GM12878 (cell line): ENCODE measurements around the gene CYBB. TPM values are rescaled to one million over a fixed set of nuclear protein-coding genes. Genes with fewer than 3 reads are reported as not detected.

Source experiments
- ATAC-seq: fragments of 200-7000 bp; cut with Tn5 transposase; 3 replicates; pipeline ENCODE4 v1.9.1; 2020; ENCODE audit warnings: mild to moderate bottlenecking, moderate library complexity
- BruUV-seq: library from RNA; stranded (reverse); fragments of 400-500 nt; replicated peaks from 2 replicates; lab custom pipeline; 2021; lab: Mats Ljungman, UMichigan
- CTCF ChIA-PET: fragments of 300-600 bp; sonication (Branson Sonifier 250); formaldehyde crosslinking; extraction: SDS; loops from one replicate; lab custom pipeline; 2021; ENCODE audit warnings: inconsistent platforms; lab: Yijun Ruan, JAX
- POLR2A ChIA-PET: fragments of 350-600 bp; formaldehyde crosslinking; extraction: SDS; loops from one replicate; lab custom pipeline; 2021; ENCODE audit warnings: inconsistent platforms; lab: Charles Lee
- RAD21 ChIA-PET: fragments of 300-600 bp; sonication (Branson Sonifier 250); formaldehyde crosslinking; loops from one replicate; lab custom pipeline; 2023; ENCODE audit warnings: antibody characterized with exemption; ENCODE audit not compliant: unreplicated experiment; lab: Charles Lee
- SMC1A ChIA-PET: fragments of 300-600 bp; sonication (Branson Sonifier 250); formaldehyde crosslinking; loops from one replicate; lab custom pipeline; 2023; ENCODE audit not compliant: unreplicated experiment, uncharacterized antibody; lab: Charles Lee
- DNase-seq: peaks from one replicate; pipeline ENCODE4 v3.0.0-alpha.2; 2011; ENCODE audit warnings: low read depth, low spot score
- FAIRE-seq: peaks from 3 replicates; lab custom pipeline; 2011; peaks lifted over from hg19 to GRCh38; lab: Jason Lieb, UNC
- H2AFZ ChIP-seq: 2 replicates; pipeline ENCODE4 v1.6.0; 2011; ENCODE audit warnings: low read depth, low read length, control low read depth; ENCODE audit not compliant: control insufficient read depth
- H3K27ac ChIP-seq: 2 replicates; pipeline ENCODE4 v1.5.1; 2011; ENCODE audit warnings: control low read depth; ENCODE audit not compliant: control insufficient read depth, insufficient read depth
- H3K27me3 ChIP-seq, 2 experiments: replicated peaks in 1 of 2; 2 replicates each; pipeline versions ENCODE4 v1.6.0 to v1.6.1; 2011; ENCODE audit warnings: low read length in 1 of 2; ENCODE audit not compliant: control insufficient read depth in 2 of 2, insufficient read depth in 2 of 2
- H3K36me3 ChIP-seq, 2 experiments: 2 replicates each; pipeline ENCODE4 v1.5.1; 2011; ENCODE audit warnings: low read length in 1 of 2; ENCODE audit not compliant: control insufficient read depth in 2 of 2, insufficient read depth in 2 of 2
- H3K4me1 ChIP-seq: 2 replicates; pipeline ENCODE4 v1.6.1; 2011; ENCODE audit warnings: mild to moderate bottlenecking, low read length, moderate library complexity, mixed read lengths; ENCODE audit not compliant: control insufficient read depth, insufficient read depth
- H3K4me2 ChIP-seq: 2 replicates; pipeline ENCODE4 v1.6.0; 2011; ENCODE audit warnings: control low read depth; ENCODE audit not compliant: control insufficient read depth, insufficient read depth
- H3K4me3 ChIP-seq: fragments of 200-600 bp; sonication (generic); 2 replicates; pipeline ENCODE4 v1.5.1; 2016
- H3K79me2 ChIP-seq: 2 replicates; pipeline ENCODE4 v1.6.0; 2011; ENCODE audit warnings: low read length; ENCODE audit not compliant: control insufficient read depth, insufficient read depth
- H3K9ac ChIP-seq: 2 replicates; pipeline ENCODE4 v1.8.0; 2011; ENCODE audit warnings: low read length, control low read depth, mixed read lengths; ENCODE audit not compliant: control insufficient read depth, insufficient read depth
- H3K9me3 ChIP-seq: replicated peaks from 3 replicates; pipeline ENCODE4 v1.5.1; 2011; ENCODE audit warnings: mild to moderate bottlenecking, low read length; ENCODE audit not compliant: control insufficient read depth, insufficient read depth
- H4K20me1 ChIP-seq: 2 replicates; pipeline ENCODE4 v1.6.0; 2011; ENCODE audit not compliant: control insufficient read depth, insufficient read depth
- BCLAF1 ChIP-seq: fragments of 450-650 bp; IDR thresholded peaks from 2 replicates; pipeline ENCODE4 v1.6.1; 2017; ENCODE audit warnings: antibody characterized with exemption, mild to moderate bottlenecking, moderate library complexity
- CBX3 ChIP-seq: fragments of 200-600 bp; sonication (generic); IDR thresholded peaks from 2 replicates; pipeline ENCODE4 v1.6.1; 2016; ENCODE audit warnings: low read depth, borderline replicate concordance
- EED ChIP-seq: sonication (generic); IDR thresholded peaks from 2 replicates; pipeline ENCODE4 v1.6.1; 2016; ENCODE audit warnings: antibody characterized with exemption, low read depth
- EGR1 ChIP-seq, 2 experiments: IDR thresholded peaks; 1 replicate in 1 of 2; 2 replicates in 1 of 2; pipeline ENCODE4 v1.6.1; 2011 to 2012; ENCODE audit warnings: low read depth in 2 of 2, low read length in 2 of 2, borderline replicate concordance in 1 of 2, mild to moderate bottlenecking in 1 of 2, moderate library complexity in 1 of 2
- ETV6 ChIP-seq, 2 experiments: fragments of 450-650 bp in 1 of 2; IDR thresholded peaks in 1 of 2; conservative IDR thresholded peaks in 1 of 2; 2 replicates each; pipeline ENCODE4 v1.6.1; 2014; ENCODE audit warnings: antibody characterized with exemption in 1 of 2, borderline replicate concordance in 1 of 2, low read depth in 1 of 2, mild to moderate bottlenecking in 1 of 2, moderate library complexity in 1 of 2
- MYB ChIP-seq: fragments of 150-350 bp; IDR thresholded peaks from 2 replicates; pipeline ENCODE4 v1.6.1; 2014; ENCODE audit warnings: mild to moderate bottlenecking, low read depth, low read length, borderline replicate concordance
- RBBP5 ChIP-seq: fragments of 200-600 bp; sonication (generic); conservative IDR thresholded peaks from 2 replicates; pipeline ENCODE4 v1.6.1; 2016
- RCOR1 ChIP-seq: conservative IDR thresholded peaks from 2 replicates; pipeline ENCODE4 v1.6.1; 2012; ENCODE audit warnings: low read depth, low read length, improper control_type of control experiment
- RUNX3 ChIP-seq: IDR thresholded peaks from 2 replicates; pipeline ENCODE4 v1.6.1; 2012; ENCODE audit warnings: low read length, inconsistent platforms
- SIN3A ChIP-seq: IDR thresholded peaks from 2 replicates; pipeline ENCODE4 v1.6.1; 2012; ENCODE audit warnings: low read depth, low read length, improper control_type of control experiment
- SMC3 ChIP-seq: IDR thresholded peaks from 2 replicates; pipeline ENCODE4 v1.6.1; 2011; ENCODE audit warnings: low read length, improper control_type of control experiment, borderline replicate concordance
- SPI1 ChIP-seq: IDR thresholded peaks from 2 replicates; pipeline ENCODE4 v1.6.1; 2011; ENCODE audit warnings: low read depth, mild to moderate bottlenecking, low read length, moderate library complexity, borderline replicate concordance; ENCODE audit not compliant: insufficient read depth
- STAT1 ChIP-seq: fragments of 450-650 bp; conservative IDR thresholded peaks from 2 replicates; pipeline ENCODE4 v1.6.1; 2014; ENCODE audit warnings: antibody characterized with exemption, mild to moderate bottlenecking
- TCF12 ChIP-seq: IDR thresholded peaks from 2 replicates; pipeline ENCODE4 v1.6.1; 2011; ENCODE audit warnings: low read depth, mild to moderate bottlenecking, low read length
- WRNIP1 ChIP-seq: IDR thresholded peaks from 2 replicates; pipeline ENCODE4 v1.6.1; 2011; ENCODE audit warnings: low read depth, low read length, improper control_type of control experiment, borderline replicate concordance
- ZBTB40 ChIP-seq: fragments of 450-650 bp; IDR thresholded peaks from 2 replicates; pipeline ENCODE4 v1.6.1; 2016; ENCODE audit warnings: mild to moderate bottlenecking, moderate library complexity, borderline replicate concordance
- ZNF274 ChIP-seq: IDR thresholded peaks from one replicate; pipeline ENCODE4 v1.8.0; 2011; ENCODE audit not compliant: insufficient read length, insufficient read depth
- in situ Hi-C: fragments of 300-500 bp; cut with MboI; formaldehyde crosslinking; loops from 9 replicates; pipeline ENCODE4 v1.14.3; 2018; ENCODE audit warnings: mixed read lengths
- intact Hi-C: fragments of 100-400 bp; cut with micrococcal nuclease; formaldehyde crosslinking; loops from one replicate; pipeline ENCODE4 v1.14.2; 2022; ENCODE audit not compliant: unreplicated experiment
- polyA plus RNA-seq, 11 experiments: library from polyadenylated mRNA; depleted of rRNA in 4 of 11; unstranded in 6 of 11; stranded (reverse) in 5 of 11; fragments of >200 nt; fragmentation: Nextera tagmentation in 4 of 11; fragmentation: Illumina TruSeq in 1 of 11; extraction: Ambion mirVana in 4 of 11; extraction: Trizol in 1 of 11; gene quantifications; 1 replicate in 1 of 11; 2 replicates in 10 of 11; pipeline versions ENCODE4 v1.2.1 to v1.2.3, GENCODE V29; 2011 to 2016; ENCODE audit warnings: inconsistent platforms in 2 of 11, missing spikeins in 2 of 11, low read depth in 1 of 11
- total RNA-seq, 4 experiments: library from RNA; depleted of rRNA in 3 of 4; stranded (reverse); fragments of >200 nt in 3 of 4; fragmentation: Illumina TruSeq in 1 of 4; extraction: Trizol in 1 of 4; gene quantifications; 2 replicates each; pipeline versions ENCODE4 v1.2.1 to v1.2.3, GENCODE V29; 2013 to 2021

Gene CYBB
- total and polyA plus RNA-seq, 10 of the 15 experiments (the other 5 are each of a cell fraction or from before 2014, with no cell fraction given) = 6.2 to 73.9 (median 24.8) TPM

GRCh38 chrX:37796310-37796709 is 16.5 kb downstream of the CYBB start:
- no peak for FAIRE-seq
- intact Hi-C loops (no loop called here), in situ Hi-C loops (no loop called here)
- no peak for ATAC-seq
- Histone ChIP-seq H2AFZ (no peak overlapping the region), H3K79me2 (no peaks in the 10 kb centered on the region; the same call in 1 of the 2 replicates), H3K4me1 (peaks cover 21% of the 10 kb centered on the region), H3K9ac (no peak overlapping the region), H3K4me3 (no peak overlapping the region), H3K9me3 (no peaks in the 10 kb centered on the region), H4K20me1 (no peaks in the 10 kb centered on the region), H3K27ac (peak overlapping the region; percentile 38; the same call in 1 of the 2 replicates), H3K36me3 (peaks cover 0 to 16% of the 10 kb centered on the region in 2 experiments; a peak in 2 of 4 replicates), H3K4me2 (no peak overlapping the region), H3K27me3 (no peaks in the 10 kb centered on the region)
- RAD21 ChIA-PET = interaction anchor here (0.9 to 1.1 kb wide), 2 partner anchors 9 to 29 kb away, joined by 3 to 4 read pairs; no protein-coding TSS in a partner anchor
- CTCF ChIA-PET = interaction anchor here (4.8 kb wide), 1 partner anchor 51 kb away, joined by 21 read pairs; no protein-coding TSS in a partner anchor
- SMC1A ChIA-PET = interaction anchor here (0.8 to 4.4 kb wide), 6 partner anchors 9 to 51 kb away, joined by 3 to 21 read pairs (median 4); no protein-coding TSS in a partner anchor
- no TSS peak for BruUV-seq
- no peak for DNase-seq
- POLR2A ChIA-PET = interaction anchor here (1.2 kb wide), 1 partner anchor 14 kb away, joined by 5 read pairs; no protein-coding TSS in a partner anchor
- TF ChIP-seq SIN3A (no peak), ETV6 (conservative IDR thresholded peaks at IDR 0.05 in 1 of 2, IDR thresholded peaks at IDR 0.05 in 1 of 2; ENCODE audit: borderline replicate concordance in 1 of 2, low read depth in 1 of 2) (no peak), SMC3 (no peak), WRNIP1 (no peak), EED (no peak), SPI1 (no peak), MYB (no peak), RBBP5 (no peak), BCLAF1 (no peak), EGR1 (IDR thresholded peaks at IDR 0.05; ENCODE audit: borderline replicate concordance in 1 of 2, low read depth in 2 of 2, low read length in 2 of 2) (no peak), CBX3 (no peak), ZBTB40 (no peak), STAT1 (no peak), ZNF274 (no peak), TCF12 (no peak), RCOR1 (no peak), RUNX3 (no peak)
